B cell (primary cell): Measurements from ENCODE around the gene DNAH8. TPM values are rescaled to one million over a fixed set of nuclear protein-coding genes. Genes with fewer than 3 reads are reported as not detected.

ENCODE experiments used
- ATAC-seq: fragments of 200-7000 bp; cut with Tn5 transposase; one replicate; pipeline ENCODE4 v1.10.0; 2021; ENCODE audit warnings: low read depth, mild to moderate bottlenecking, moderate number of reproducible peaks, moderate library complexity
- CTCF ChIA-PET: fragments of 350-600 bp; sonication (Branson Sonifier 250); formaldehyde crosslinking; loops from one replicate; lab custom pipeline; 2021; ENCODE audit warnings: antibody characterized with exemption, inconsistent platforms; lab: Charles Lee
- POLR2A ChIA-PET: fragments of 350-600 bp; sonication (Branson Sonifier 250); formaldehyde crosslinking; loops from one replicate; lab custom pipeline; 2021; ENCODE audit warnings: antibody characterized with exemption; lab: Charles Lee
- DNase-seq: peaks from one replicate; pipeline ENCODE4 v3.0.0; 2013
- H2AFZ ChIP-seq: 2 replicates; pipeline ENCODE4 v1.6.1; 2012; ENCODE audit warnings: mild to moderate bottlenecking, low read depth, low read length; ENCODE audit not compliant: insufficient read depth, poor library complexity, severe bottlenecking
- H3K27ac ChIP-seq, 2 donors: 1 replicate in 1 of 2; 2 replicates in 1 of 2; pipeline ENCODE4 v1.5.1; 2012 to 2013; ENCODE audit warnings: low read length in 2 of 2, mild to moderate bottlenecking in 2 of 2, moderate library complexity in 1 of 2
- H3K27me3 ChIP-seq, 4 experiments: fragments of 200-600 bp in 1 of 4; sonication (generic) in 1 of 4; replicated peaks in 1 of 4; 1 replicate in 2 of 4; 2 replicates in 2 of 4; pipeline versions ENCODE4 v1.6.1 to v1.7.0; 2013 to 2016; ENCODE audit warnings: low read length in 3 of 4, mild to moderate bottlenecking in 2 of 4, mixed read lengths in 1 of 4, moderate library complexity in 1 of 4; ENCODE audit not compliant: insufficient read depth in 4 of 4, control insufficient read depth in 3 of 4; ENCODE audit errors: control extremely low read depth in 1 of 4
- H3K36me3 ChIP-seq, 2 experiments: replicated peaks in 1 of 2; 1 replicate in 1 of 2; 2 replicates in 1 of 2; pipeline versions ENCODE4 v1.6.1 to v1.7.1; 2013; ENCODE audit warnings: low read length in 1 of 2; ENCODE audit not compliant: insufficient read depth in 2 of 2, control insufficient read depth in 1 of 2; ENCODE audit errors: control extremely low read depth in 1 of 2, extremely low read depth in 1 of 2
- H3K4me1 ChIP-seq, 2 donors: fragments of 200-600 bp in 1 of 2; sonication (generic) in 1 of 2; 1 replicate in 1 of 2; 2 replicates in 1 of 2; pipeline versions ENCODE4 v1.5.1 to v1.6.1; 2013 to 2017; ENCODE audit warnings: low read length in 2 of 2; ENCODE audit not compliant: control insufficient read depth in 2 of 2, insufficient read depth in 2 of 2
- H3K4me2 ChIP-seq: replicated peaks from 2 replicates; pipeline ENCODE3; 2012; ENCODE audit warnings: mild to moderate bottlenecking, low read depth, low read length; ENCODE audit not compliant: poor library complexity, severe bottlenecking
- H3K4me3 ChIP-seq, 5 experiments: fragments of 200-600 bp in 1 of 5; sonication (generic) in 1 of 5; 1 replicate in 3 of 5; 2 replicates in 2 of 5; pipeline versions ENCODE4 v1.5.1 to v1.7.0; 2011 to 2016; ENCODE audit warnings: low read length in 4 of 5, mild to moderate bottlenecking in 4 of 5, low read depth in 2 of 5, control low read depth in 1 of 5, moderate library complexity in 1 of 5; ENCODE audit not compliant: insufficient read depth in 1 of 5; ENCODE audit errors: control extremely low read depth in 1 of 5, extremely low read depth in 1 of 5
- H3K79me2 ChIP-seq: fragments of 200-600 bp; sonication (generic); one replicate; pipeline ENCODE4 v1.6.0; 2016; ENCODE audit warnings: low read length; ENCODE audit not compliant: control insufficient read depth, insufficient read depth
- H3K9ac ChIP-seq: fragments of 200-600 bp; sonication (generic); 2 replicates; pipeline ENCODE4 v1.6.1; 2017; ENCODE audit warnings: mild to moderate bottlenecking, low read length, moderate library complexity
- H3K9me3 ChIP-seq, 3 donors: one replicate each; pipeline versions ENCODE4 v1.6.1 to v1.7.1; 2013; ENCODE audit warnings: low read length in 2 of 3; ENCODE audit not compliant: control insufficient read depth in 2 of 3, insufficient read depth in 1 of 3; ENCODE audit errors: control extremely low read depth in 1 of 3
- H4K20me1 ChIP-seq: 2 replicates; pipeline ENCODE4 v1.6.0; 2012; ENCODE audit warnings: mild to moderate bottlenecking, low read length; ENCODE audit not compliant: insufficient read depth, control insufficient read depth, poor library complexity, severe bottlenecking
- H3K27ac Mint-ChIP-seq: one replicate; pipeline ENCODE4 v1.8.0; 2021; ENCODE audit warnings: mixed read lengths
- H3K27me3 Mint-ChIP-seq: one replicate; pipeline ENCODE4 v1.8.0; 2021; ENCODE audit warnings: mixed read lengths
- H3K4me1 Mint-ChIP-seq: one replicate; pipeline ENCODE4 v1.8.0; 2021; ENCODE audit warnings: mixed read lengths
- H3K4me3 Mint-ChIP-seq: one replicate; pipeline ENCODE4 v1.8.0; 2021; ENCODE audit warnings: mixed read lengths
- H3K9me3 Mint-ChIP-seq: one replicate; pipeline ENCODE4 v1.8.0; 2022; ENCODE audit warnings: mixed read lengths; ENCODE audit not compliant: insufficient read depth
- CTCF ChIP-seq: fragments of 200-600 bp; IDR thresholded peaks from one replicate; pipeline ENCODE4 v1.8.0; 2022; ENCODE audit warnings: antibody characterized with exemption, mild to moderate bottlenecking
- EZH2 ChIP-seq: IDR thresholded peaks from 2 replicates; pipeline ENCODE4 v1.6.1; 2012; ENCODE audit warnings: borderline replicate concordance, low read depth, mild to moderate bottlenecking, moderate library complexity, low read length; ENCODE audit not compliant: insufficient read depth, poor library complexity, severe bottlenecking
- WGBS: methylation state at CpG from one replicate; pipeline ENCODE4 v1.1.5; 2013; ENCODE audit warnings: missing lambda C conversion rate; ENCODE audit not compliant: insufficient coverage; 5-methylcytosine and 5-hydroxymethylcytosine counted together
- intact Hi-C: fragments of 100-400 bp; cut with micrococcal nuclease; formaldehyde crosslinking; loops from one replicate; pipeline ENCODE4 v1.10.0; 2022
- polyA plus RNA-seq: library from polyadenylated mRNA; depleted of rRNA; stranded (reverse); fragments of >200 nt; gene quantifications from 2 replicates; pipeline ENCODE4 v1.2.3, GENCODE V29; 2012
- total RNA-seq, 2 donors: library from RNA; stranded (reverse); fragments of 120-200 nt in 1 of 2; gene quantifications; 1 replicate in 1 of 2; 2 replicates in 1 of 2; pipeline versions ENCODE4 v1.2.3 to v1.2.4, GENCODE V29; 2013 to 2022

The DNAH8 gene
- total and polyA plus RNA-seq, 2 donors (not counting 1 experiment from before 2014, with no cell fraction given), result 0.69 to 1.1 TPM

GRCh38 chr6:39044181-39044580 is 329.1 kb downstream of the DNAH8 start:
- CTCF ChIA-PET, result no interaction called here

More at GRCh38 chr6:39044181-39044580, 329.1 kb downstream of the DNAH8 start:
- Mint-ChIP-seq H3K27ac (no peak overlapping the region), H3K27me3 (peaks cover 37% of the 10 kb centered on the region), H3K4me1 (peaks cover 5% of the 10 kb centered on the region), H3K9me3 (no peaks in the 10 kb centered on the region), H3K4me3 (no peak overlapping the region)
- Histone ChIP-seq H4K20me1 (no peaks in the 10 kb centered on the region), H3K9ac (no peak overlapping the region), H3K36me3 (no peaks in the 10 kb centered on the region), H2AFZ (no peak overlapping the region), H3K79me2 (no peaks in the 10 kb centered on the region), H3K4me1 (peaks cover 0 to 7% of the 10 kb centered on the region in 2 donors), H3K9me3 (peaks cover 0 to 6% (median 0%) of the 10 kb centered on the region in 3 donors), H3K4me3 (no peak overlapping the region), H3K27me3 (peaks cover 0 to 30% (median 18%) of the 10 kb centered on the region in 4 experiments), H3K27ac (no peak overlapping the region), H3K4me2 (no peak overlapping the region)
- POLR2A ChIA-PET, result no interaction called here
- ATAC-seq, result no peak
- no peak for DNase-seq
- intact Hi-C loops, result no loop called here
- WGBS, result 100% methylated on average over 3 of the region's 4 CpGs
- TF ChIP-seq CTCF (no peak), EZH2 (no peak)
